GM21619 (cell line): ENCODE data around the gene ZDHHC11.
"Not testable (repeated sequence)": the region's sequence is repeated elsewhere in the genome, so short reads cannot be mapped to it uniquely, and the experiment has no call there.

Experiments used
- ATAC-seq: cut with Tn5 transposase; IDR thresholded peaks from one replicate; pipeline ENCODE4 v1.9.1; 2021; ENCODE audit not compliant: unreplicated experiment

Gene ZDHHC11

DNA sequence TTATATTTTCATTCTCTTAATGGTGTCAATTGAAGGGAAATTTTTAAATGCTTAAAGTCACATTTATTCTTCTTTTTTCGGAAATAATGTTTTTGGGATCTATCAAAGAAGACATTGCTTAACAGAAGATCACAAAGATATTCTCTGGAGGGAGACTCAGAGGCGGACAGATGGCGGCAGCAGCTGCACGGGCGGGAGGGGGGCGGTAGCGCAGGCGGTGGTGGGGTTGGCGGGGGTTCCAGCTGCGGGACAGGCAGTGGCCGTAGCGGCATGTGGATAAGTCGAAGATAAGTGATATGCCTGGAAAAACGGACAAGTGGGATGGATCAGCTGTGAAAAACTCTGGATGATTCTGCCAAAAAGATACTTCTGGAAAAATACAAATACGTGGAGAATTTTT, 34.6 kb downstream of the ZDHHC11 start:
- no peak for ATAC-seq

GRCh38 chr5:815449-815848, 35.3 kb downstream of the ZDHHC11 start:
- no peak for ATAC-seq

DNA sequence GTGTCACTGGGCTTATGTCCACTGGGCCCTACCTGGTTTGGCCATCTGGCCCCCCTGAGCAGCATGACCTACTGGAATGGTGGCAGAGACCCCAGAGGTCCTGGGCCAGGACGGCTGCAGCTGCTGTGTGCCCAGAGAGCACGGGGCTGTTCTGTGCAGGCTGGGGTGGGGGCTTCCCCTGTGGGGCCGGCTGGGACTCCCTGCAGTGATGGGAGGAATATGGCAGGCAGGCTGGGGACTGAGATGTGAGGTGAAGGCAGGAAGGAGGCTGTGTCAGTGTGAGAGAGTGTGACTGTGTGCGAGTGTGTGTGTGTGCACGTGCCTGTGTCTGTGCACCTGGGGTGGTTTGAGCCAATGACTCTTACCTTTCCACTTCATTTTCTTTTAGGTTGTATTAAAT, 37.2 kb downstream of the ZDHHC11 start:
- not testable (repeated sequence) for ATAC-seq

DNA sequence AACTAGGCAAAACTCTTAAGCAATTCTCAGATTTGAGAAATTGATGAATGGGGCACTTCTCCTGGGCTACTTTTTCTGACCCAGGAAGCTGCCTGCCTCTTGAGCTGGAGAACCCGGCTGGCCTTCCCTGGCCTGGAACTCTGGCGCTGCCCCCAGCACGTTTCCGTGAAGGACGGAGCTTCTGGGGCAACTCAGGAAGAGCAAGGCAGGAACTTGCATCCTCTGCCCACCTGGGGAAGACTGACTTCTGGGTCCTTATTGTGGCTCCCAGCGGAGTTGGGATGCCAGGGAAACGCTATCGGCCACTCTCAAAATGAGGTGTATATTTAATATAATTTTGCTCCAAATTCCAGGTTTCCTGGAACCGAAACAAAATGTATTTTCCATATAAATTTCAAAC, 39.4 kb downstream of the ZDHHC11 start:
- not testable (repeated sequence) for ATAC-seq

DNA sequence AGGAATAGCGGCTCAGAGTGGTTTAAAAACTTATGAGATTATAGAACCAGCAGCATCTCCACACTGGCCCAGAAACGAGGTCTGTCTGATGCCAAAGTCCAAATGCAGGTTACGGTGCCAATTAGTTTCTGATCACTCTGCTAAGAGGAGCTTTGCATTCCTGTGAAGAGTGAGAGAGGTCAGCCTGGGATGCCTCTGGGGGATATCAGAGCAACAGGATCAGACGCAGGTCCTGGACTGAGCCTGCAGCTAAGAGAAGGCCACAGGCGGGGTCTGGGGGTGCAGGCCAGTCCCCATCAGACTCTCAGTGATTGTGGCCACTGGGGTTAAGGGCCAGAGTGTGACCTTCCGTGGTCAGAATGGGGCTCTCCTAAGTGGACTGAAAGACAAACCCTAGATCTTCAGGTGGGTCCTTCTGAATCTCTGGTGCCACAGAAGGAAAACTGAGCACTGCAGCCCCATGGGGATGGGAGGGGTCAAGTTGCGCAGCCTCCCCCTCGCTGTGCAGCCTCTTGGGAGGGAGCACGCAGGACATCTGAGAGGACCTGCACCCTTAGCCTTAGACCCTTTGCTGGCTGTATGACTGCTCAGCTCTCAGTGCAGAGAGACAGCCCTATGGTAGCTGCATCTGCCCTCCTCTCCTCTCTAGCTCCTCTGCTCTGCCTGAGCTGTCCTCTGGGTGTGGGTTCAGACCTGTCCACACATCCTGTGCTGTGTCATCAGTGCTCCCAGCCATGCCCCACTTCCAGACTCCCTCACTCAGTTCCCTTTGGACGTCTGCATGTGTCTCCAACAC, 42.9 kb downstream of the ZDHHC11 start:
- not testable (repeated sequence) for ATAC-seq

DNA sequence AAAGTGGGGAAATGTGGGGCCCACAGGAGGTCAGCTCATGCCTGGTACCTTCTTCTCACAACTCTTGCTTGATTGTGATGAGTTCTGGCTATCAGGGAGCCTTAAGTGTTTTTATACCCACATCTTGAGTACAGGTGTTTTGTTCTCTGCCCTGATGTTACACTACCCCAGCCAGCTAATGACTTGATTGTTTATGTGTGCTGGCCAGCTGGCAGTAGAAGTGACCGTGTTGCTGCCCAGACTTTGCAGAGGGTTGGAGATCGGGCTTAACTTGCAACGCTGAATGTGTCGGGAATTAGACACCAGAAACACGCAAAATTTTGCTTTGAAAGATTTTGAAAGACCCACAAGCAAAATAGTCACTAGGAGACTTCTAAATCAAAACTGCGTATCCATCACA, 49.3 kb downstream of the ZDHHC11 start:
- ATAC-seq, result no peak

DNA sequence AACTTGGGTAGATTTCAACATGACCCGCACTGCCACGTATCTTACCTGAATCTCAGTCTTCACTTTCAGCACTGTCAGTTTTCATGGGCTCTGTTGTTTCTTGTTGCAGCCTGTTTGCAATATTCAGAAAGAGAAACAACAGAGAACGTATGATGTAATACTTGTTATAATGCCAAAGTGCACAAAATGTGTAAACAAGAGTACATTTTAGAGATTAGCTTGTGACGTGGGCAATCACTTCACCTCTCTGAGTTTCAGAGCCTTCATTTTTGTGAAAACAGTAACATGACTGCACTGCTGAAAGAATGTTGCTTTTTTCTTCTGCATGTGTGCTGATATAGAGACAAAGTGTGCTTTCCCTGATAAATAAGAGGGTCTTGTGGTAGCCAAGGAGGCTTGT, 49.7 kb downstream of the ZDHHC11 start:
- not testable (repeated sequence) for ATAC-seq

- not testable (repeated sequence) for ATAC-seq
Observed at GRCh38 chr5:798505-799138, 52.2 kb downstream of the ZDHHC11 start.

GRCh38 chr5:797986-798385, 52.8 kb downstream of the ZDHHC11 start:
- ATAC-seq, result not testable (repeated sequence)

DNA sequence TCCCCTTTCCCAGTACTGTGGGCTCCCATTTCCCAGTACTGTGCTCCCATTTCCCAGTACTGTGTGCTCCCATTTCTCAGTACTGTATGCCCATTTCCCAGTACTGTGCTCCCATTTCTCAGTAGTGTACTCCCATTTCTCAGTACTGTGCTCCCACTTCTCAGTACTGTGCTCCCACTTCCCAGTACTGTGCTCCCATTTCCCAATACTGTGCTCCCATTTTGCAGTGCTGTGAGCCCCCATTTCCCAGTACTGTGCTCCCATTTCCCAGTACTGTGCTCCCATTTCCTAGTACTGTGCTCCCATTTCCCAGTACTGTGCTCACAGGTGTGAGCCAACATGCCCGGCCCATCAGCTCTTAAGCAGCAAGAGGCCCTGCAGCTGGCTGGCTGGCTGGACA, 54.9 kb downstream of the ZDHHC11 start:
- ATAC-seq, result not testable (repeated sequence)

GRCh38 chr5:794948-795347, 55.8 kb downstream of the ZDHHC11 start:
- ATAC-seq, result not testable (repeated sequence)

GRCh38 chr5:788703-789102, 62.1 kb downstream of the ZDHHC11 start:
- not testable (repeated sequence) for ATAC-seq

GRCh38 chr5:787857-788233, 62.9 kb downstream of the ZDHHC11 start:
- not testable (repeated sequence) for ATAC-seq

GRCh38 chr5:787224-787856, 63.4 kb downstream of the ZDHHC11 start:
- ATAC-seq, result not testable (repeated sequence)

GRCh38 chr5:785181-785705, 65.5 kb downstream of the ZDHHC11 start:
- peak; percentile 21 for ATAC-seq

DNA sequence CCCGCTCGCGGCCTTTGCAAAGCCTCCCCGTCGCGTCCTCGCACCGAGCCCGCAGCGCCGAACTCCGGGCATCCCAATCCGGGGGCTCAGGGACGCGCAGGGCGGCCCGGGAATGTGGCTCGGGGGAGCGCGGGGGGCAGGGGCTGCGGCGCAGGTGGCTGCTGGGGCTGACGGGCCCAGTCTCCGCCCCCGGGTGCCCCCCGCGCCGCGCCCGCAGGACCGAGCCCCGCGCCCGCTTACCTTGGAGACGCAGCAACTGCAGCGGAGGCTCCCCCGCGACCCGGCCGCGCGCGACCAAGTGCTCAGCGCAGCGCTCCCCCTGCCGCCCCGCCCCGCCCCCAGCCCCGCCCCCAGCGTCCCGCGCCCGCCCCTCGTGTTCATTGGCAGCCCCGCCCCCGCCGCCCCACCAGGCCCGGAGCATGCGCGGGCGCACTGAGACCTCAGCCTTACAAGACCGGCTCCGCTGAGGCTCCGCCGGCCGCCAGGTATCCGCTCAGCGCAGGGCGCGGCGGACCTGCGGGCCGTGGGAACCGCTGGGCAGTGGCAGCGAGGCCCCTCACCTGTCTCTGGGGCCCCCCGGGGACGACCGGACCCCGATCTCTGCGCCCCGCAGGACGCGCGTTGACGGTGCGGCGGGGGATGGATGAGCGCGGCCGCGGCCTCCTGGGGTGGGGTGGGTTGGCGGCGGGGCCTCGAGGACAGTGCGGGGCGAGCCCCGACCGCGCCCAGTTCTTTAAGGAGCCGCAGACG, 66.2 kb downstream of the ZDHHC11 start, which contains the start of gene ZDHHC11B:
Gene ZDHHC11B, minus strand, starts transcription at position 302 of the 750 bp plus-strand sequence. CDS start 17,810 bp downstream, outside the sequence.
- peak; percentile 50 for ATAC-seq

DNA sequence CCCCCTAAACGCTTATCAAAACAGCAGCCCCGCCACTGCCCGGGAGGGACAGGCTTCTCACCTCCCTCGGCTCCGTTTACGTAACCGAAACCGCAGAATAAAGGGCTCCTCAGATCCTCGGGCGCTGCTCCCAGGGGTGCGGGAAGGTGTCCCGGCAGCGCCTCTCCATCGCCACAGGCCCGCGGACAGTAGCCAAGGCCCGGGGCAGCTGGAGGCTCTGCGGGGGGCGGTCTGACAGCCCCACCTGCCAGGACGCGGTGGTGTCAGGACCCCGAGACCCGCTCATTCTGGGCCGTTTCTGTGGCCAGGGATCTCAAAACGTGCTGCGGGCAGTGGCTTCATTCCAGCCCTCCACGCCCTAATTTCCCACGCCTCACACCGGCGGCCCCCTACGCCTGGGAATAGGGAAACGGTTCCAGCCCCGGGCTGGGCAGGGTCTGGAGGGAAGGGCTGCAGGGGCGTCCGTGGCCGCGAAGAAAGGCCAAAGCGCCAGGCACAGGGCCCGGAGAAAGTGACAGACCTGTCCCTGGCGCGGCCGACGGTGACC, 66.8 kb downstream of the ZDHHC11 start:
- ATAC-seq, result peak; percentile 2

DNA sequence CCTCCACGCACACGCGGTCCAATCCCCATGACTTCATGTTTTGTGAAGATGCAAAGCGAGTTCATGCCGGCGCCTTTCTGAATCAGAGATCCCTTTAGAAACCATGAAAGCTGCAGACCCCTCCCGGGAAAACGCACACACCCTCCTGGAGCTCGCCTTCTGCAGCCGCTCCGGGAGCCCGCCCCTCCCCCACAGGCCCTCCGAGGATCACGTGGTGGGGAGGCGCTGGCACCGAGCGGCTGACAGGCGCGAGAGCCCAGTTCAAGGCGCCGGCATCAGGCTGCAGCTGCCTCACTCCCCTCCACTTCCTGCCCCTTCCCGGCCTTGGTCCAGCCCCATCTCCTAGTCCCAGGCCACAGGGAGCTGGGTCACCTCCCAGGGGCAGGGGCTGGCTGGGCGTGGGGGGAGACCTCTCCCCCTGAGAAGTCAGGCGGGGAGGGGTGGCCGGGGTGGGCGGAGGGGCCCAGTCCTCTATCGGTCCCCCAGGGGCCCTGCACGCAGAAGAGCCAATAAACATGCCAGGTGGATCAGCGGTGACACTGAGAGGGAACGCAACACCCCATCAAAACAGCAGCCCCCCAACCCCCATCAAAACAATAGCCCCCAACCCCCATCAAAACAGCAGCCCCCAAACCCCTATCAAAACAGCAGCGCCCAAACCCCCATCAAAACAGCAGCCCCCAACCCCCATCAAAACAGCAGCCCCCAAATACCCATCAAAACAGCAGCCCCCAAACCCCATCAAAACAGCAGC, 67.6 kb downstream of the ZDHHC11 start:
- not testable (repeated sequence) for ATAC-seq

DNA sequence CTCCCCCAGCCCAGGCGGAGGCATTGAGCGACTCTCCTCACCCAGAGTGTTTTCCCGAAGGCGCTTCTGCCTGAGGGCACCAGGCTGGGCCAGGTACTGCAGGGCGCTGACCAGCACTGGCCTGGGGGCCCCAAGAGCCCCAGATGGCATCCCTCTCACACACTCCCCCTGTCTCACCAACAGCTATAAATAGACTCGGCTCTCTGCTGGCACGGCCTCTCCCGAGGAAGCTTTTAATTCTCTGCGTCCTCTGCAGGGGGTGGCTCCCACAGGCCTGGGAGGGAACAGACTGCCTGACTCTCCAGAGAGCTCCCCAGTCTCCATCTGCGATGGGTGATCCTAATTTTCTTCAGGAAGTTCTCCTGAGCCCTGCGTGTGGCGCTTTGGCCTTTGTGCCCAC, 68.4 kb downstream of the ZDHHC11 start:
- ATAC-seq, result not testable (repeated sequence)

GRCh38 chr5:780571-780970, 70.2 kb downstream of the ZDHHC11 start:
- not testable (repeated sequence) for ATAC-seq
